Mammary epithelial cell (primary cell): Measurements from ENCODE around the gene C1QTNF9.
"Not testable (repeated sequence)": the region's sequence is repeated elsewhere in the genome, so short reads cannot be mapped to it uniquely, and the experiment has no call there.

Experiments used
- EZH2 ChIP-seq: IDR thresholded peaks from 2 replicates; pipeline ENCODE4 v1.6.1; 2012; ENCODE audit warnings: low read length, inconsistent platforms, borderline replicate concordance
- TF ChIP-seq, protein P1 (sequence below), 2 donors: IDR thresholded peaks in 1 of 2; conservative IDR thresholded peaks in 1 of 2; 2 replicates each; pipeline ENCODE4 v1.5.1; 2011 to 2012; ENCODE audit warnings: inconsistent platforms in 2 of 2, low read length in 2 of 2, mild to moderate bottlenecking in 2 of 2, control low read depth in 1 of 2, low read depth in 1 of 2; ENCODE audit not compliant: insufficient read depth in 1 of 2; ENCODE audit errors: extremely low read depth in 1 of 2

DNA sequence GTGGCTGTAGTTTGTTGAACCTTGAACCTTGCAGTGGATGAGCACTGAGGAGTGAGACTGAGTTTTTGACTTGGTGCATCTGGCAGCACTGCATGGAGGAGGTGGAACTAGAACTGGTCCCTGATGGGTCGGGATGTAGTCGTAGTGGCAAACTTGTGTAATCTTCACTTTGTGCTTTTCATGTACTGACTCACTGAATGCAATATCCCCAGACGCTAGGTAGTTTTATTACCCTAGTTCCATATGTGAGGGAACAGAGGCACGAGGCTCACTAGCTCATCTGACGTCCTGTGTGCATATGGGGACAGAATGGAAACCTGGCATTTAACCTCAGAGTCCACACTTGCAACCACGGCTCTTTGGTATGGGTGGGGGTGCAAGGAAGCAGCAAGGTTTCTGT is 10.3 kb downstream of the C1QTNF9 start:
- TF ChIP-seq EZH2, result not testable (repeated sequence)
- TF ChIP-seq, protein P1, sequence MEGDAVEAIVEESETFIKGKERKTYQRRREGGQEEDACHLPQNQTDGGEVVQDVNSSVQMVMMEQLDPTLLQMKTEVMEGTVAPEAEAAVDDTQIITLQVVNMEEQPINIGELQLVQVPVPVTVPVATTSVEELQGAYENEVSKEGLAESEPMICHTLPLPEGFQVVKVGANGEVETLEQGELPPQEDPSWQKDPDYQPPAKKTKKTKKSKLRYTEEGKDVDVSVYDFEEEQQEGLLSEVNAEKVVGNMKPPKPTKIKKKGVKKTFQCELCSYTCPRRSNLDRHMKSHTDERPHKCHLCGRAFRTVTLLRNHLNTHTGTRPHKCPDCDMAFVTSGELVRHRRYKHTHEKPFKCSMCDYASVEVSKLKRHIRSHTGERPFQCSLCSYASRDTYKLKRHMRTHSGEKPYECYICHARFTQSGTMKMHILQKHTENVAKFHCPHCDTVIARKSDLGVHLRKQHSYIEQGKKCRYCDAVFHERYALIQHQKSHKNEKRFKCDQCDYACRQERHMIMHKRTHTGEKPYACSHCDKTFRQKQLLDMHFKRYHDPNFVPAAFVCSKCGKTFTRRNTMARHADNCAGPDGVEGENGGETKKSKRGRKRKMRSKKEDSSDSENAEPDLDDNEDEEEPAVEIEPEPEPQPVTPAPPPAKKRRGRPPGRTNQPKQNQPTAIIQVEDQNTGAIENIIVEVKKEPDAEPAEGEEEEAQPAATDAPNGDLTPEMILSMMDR (conservative IDR thresholded peaks at IDR 0.05 in 1 of 2, IDR thresholded peaks at IDR 0.05 in 1 of 2; ENCODE audit: extremely low read depth in 1 of 2, insufficient read depth in 1 of 2, low read depth in 1 of 2, low read length in 2 of 2), result not testable (repeated sequence)
